H1 (cell line): Measurements from ENCODE around the gene LYRM7. TPM values are rescaled to one million over a fixed set of nuclear protein-coding genes. Genes with fewer than 3 reads are reported as not detected.

Experiments
- BRCA1 ChIP-seq: IDR thresholded peaks from 2 replicates; pipeline ENCODE4 v1.6.1; 2012; ENCODE audit warnings: low read depth, low read length, improper control_type of control experiment
- KDM4A ChIP-seq: IDR thresholded peaks from one replicate; pipeline ENCODE4 v1.7.1; 2012; ENCODE audit warnings: low read depth, mild to moderate bottlenecking, moderate library complexity, low read length, inconsistent platforms; ENCODE audit not compliant: severe bottlenecking
- polyA plus RNA-seq, 7 experiments: library from polyadenylated mRNA; depleted of rRNA in 3 of 7; stranded (reverse) in 5 of 7; unstranded in 2 of 7; fragments of >200 nt in 5 of 7; fragments of 200-250 nt in 2 of 7; gene quantifications; 1 replicate in 5 of 7; 2 replicates in 1 of 7; 4 replicates in 1 of 7; pipeline versions ENCODE4 v1.2.1 to v1.2.3, GENCODE V29; 2011 to 2013; ENCODE audit warnings: missing spikeins in 2 of 7, mixed read lengths in 2 of 7
- total RNA-seq: library from RNA; stranded (reverse); fragmentation: NEBNext Ultra II Directional; extraction: Animal tissue kit (Norgen Biotek cat#: 25700); gene quantifications from 2 replicates; pipeline ENCODE4 v1.2.1, GENCODE V29; 2021

The LYRM7 gene
- total and polyA plus RNA-seq, 2 of the 8 experiments (the other 6 are each of a cell fraction or from before 2014, with no cell fraction given): 1.9 to 12.6 TPM

DNA sequence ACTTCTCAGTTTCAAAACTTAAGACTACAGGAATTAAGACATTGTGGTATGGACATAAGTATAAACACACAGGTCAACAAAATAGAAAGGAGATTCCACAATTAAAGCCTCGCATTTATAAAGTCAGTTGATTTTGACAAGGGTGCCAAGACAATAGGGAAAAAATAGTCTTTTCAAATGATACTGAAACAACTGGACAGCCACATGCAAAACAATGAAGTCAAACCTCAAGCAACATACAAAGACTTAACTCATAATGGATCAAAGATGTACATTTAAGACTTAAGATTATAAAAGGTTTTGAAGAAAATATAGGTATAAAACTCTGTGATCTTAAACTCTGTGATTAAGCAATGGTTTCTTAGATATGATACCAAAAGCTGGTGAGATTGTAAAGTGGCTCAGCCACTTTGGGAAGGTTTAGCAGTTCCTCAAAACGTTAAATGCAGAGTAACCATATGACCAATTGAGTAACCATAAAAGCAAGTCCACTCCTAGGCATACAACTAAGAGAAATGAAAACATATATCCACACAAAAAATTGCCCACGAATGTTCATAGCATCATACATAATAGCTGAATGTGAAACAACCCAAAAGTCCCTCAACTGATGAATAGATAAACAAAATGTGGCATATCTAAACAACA lies 27.6 kb upstream of the LYRM7 start (continued):
- TF ChIP-seq BRCA1 (no peak), KDM4A (no peak)
